Limb (tissue), 2 donors: ENCODE data around the gene NEUROD4.
"Not testable (repeated sequence)": the region's sequence is repeated elsewhere in the genome, so short reads cannot be mapped to it uniquely, and the experiment has no call there.

ENCODE experiments used
- DNase-seq, 2 donors: peaks; one replicate each; pipeline ENCODE4 v3.0.0-alpha.2; 2016; ENCODE audit errors: extremely low spot score in 2 of 2

Gene NEUROD4

GRCh38 chr12:55019784-55020183 is at the start of gene NEUROD4:
Gene NEUROD4 (plus strand): TSS chr12:55019974. CDS start chr12:55026440, 6,466 bp downstream.
- DNase-seq: peak; percentile 64 to 72

- no peak for DNase-seq
Measured at GRCh38 chr12:54970741-54971140, 49.0 kb upstream of the NEUROD4 start.

- no peak for DNase-seq
Measured at GRCh38 chr12:54973556-54973955, 46.2 kb upstream of the NEUROD4 start.

- DNase-seq: no peak
Measured at GRCh38 chr12:54974279-54974678, 45.5 kb upstream of the NEUROD4 start.

- no peak for DNase-seq
Measured at GRCh38 chr12:54975272-54975671, 44.5 kb upstream of the NEUROD4 start.

- no peak for DNase-seq
Measured at GRCh38 chr12:54975875-54976274, 43.9 kb upstream of the NEUROD4 start.

- DNase-seq: no peak
Measured at GRCh38 chr12:54977155-54977554, 42.6 kb upstream of the NEUROD4 start.

- DNase-seq: no peak
Measured at GRCh38 chr12:54977857-54978256, 41.9 kb upstream of the NEUROD4 start.

GRCh38 chr12:54980341-54980740 is 39.4 kb upstream of the NEUROD4 start:
- no peak for DNase-seq

- DNase-seq: no peak
Measured at GRCh38 chr12:54981796-54982195, 38.0 kb upstream of the NEUROD4 start.

GRCh38 chr12:54983536-54984101 is 36.2 kb upstream of the NEUROD4 start:
- DNase-seq: no peak

- no peak for DNase-seq
Measured at GRCh38 chr12:54984658-54985376, 35.0 kb upstream of the NEUROD4 start, which contains the start of gene TESPA1. Gene TESPA1 (minus strand): TSS chr12:54984762. CDS start chr12:54974562, 10,200 bp downstream.

- DNase-seq: not testable (repeated sequence)
Measured at GRCh38 chr12:54986773-54987172, 33.0 kb upstream of the NEUROD4 start.

- no peak for DNase-seq
Measured at GRCh38 chr12:54987611-54988231, 32.1 kb upstream of the NEUROD4 start.

GRCh38 chr12:54988402-54989054 is 31.2 kb upstream of the NEUROD4 start:
- peak; percentile 77 to 80 for DNase-seq

- DNase-seq: no peak
Measured at GRCh38 chr12:54989829-54990228, 29.9 kb upstream of the NEUROD4 start.

GRCh38 chr12:54991161-54991990 is 28.4 kb upstream of the NEUROD4 start:
- DNase-seq: no peak

- DNase-seq: no peak
Measured at GRCh38 chr12:54991991-54992375, 27.8 kb upstream of the NEUROD4 start.

GRCh38 chr12:54993181-54993835 is 26.5 kb upstream of the NEUROD4 start:
- DNase-seq: peak; percentile 57 to 87

- DNase-seq: no peak
Measured at GRCh38 chr12:54996205-54996604, 23.6 kb upstream of the NEUROD4 start.
